H54 (cell line): ENCODE results near the gene CTIF.

ENCODE experiments used
- DNase-seq: peaks from one replicate; pipeline ENCODE4 v3.0.0; 2011; ENCODE audit warnings: low spot score, mixed read lengths; ENCODE audit not compliant: insufficient read length
- FAIRE-seq: peaks from 3 replicates; lab custom pipeline; 2011; peaks lifted over from hg19 to GRCh38; lab: Jason Lieb, UNC
- POLR2A ChIP-seq: IDR thresholded peaks from 2 replicates; pipeline ENCODE4 v1.6.1; 2011; ENCODE audit warnings: low read depth, mild to moderate bottlenecking, low read length

The CTIF gene

DNA sequence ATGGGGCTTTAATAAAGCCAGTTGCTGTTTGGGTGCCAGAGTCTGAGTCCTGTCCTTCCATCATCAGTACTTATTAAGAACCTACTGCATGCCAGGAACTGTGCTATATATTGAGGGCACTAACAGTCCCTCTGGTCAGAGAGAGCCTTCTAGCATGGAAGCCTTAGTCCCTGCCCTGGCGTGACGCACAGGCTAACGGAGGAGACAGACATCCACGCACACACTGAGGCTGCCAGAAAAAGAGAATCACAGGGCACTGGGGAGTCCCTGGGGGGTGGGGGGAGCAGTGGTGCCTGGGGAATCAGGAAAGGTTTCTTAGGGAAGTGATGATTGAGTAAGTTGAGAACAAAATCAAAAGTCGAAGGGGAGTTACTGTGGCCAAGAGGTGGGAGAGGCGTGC is 31.5 kb downstream of the CTIF start:
- no peak for FAIRE-seq

DNA sequence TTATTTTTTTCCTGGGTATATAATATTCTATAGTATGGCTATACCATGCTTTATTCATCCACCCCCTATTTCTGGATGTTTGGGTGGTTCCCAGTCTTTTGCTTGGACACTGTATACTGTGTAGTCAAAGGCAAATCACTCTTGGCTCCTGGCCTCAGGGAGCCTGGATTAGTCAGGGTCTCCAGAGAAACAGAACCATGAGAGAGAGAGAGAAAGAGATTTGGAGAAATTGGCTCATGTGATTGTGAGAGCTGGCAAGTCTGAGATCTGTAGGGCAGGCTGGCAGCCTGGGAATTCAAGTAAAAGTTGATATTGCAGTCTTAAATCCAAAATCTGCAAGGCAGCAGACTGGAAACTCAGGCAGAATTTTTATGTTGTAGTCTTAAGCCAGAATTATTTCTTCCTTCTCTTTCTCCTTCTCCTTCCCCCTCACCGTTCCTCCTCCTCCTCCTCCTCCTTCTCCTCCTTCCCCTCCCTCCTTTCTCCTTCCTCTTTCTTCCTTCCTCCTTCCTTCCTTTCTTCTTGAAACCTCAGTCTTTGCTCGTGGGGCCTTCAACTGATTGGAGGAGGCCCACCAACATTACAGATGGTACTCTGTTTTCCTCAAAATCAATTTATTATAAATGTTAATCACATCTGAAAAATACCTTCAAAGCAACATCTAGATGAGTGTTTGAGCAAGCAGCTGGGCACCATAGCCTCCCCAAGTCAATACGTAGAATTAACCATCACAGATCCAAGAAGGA is 33.0 kb downstream of the CTIF start:
- DNase-seq (no peak), FAIRE-seq (no peak)
- TF ChIP-seq POLR2A = no peak

More for the DNA sequence above, 31.5 kb downstream of the CTIF start:
- no peak for TF ChIP-seq POLR2A
- DNase-seq = no peak

DNA sequence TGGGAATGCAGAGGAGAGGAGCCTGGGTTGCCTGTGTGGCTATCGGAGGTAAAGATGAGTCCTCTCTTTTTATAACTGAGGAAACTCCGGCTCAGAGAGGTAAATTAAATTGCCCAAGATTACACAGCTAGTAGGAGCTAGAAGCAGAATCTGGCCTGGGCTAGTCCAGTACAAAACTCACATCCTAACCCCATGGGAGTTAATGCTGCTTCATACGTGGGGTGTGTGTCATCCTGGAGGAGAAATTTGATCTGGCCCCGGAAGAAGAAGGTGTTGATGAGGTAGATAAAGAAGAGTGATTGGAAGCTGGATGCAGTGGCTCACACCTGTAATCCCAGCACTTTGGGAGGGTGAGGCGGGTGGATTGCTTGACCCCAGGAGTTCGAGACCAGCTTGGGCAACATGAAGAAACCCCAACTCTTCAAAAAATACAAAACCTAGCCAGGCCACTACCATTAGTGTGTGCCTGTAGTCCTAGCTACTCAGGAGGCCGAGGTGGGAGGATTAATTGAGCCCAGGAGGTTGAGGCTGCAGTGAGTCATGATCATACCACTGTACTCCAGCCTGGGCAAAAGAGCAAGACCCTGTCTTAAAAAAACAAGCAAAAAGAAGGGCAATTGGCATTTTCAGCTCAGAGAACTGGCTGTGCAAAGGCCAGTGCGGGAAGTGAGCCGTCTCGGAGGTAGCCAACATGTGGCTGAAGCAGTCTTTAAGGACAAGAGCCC is 33.7 kb downstream of the CTIF start:
- no peak for DNase-seq
- TF ChIP-seq POLR2A = no peak
- no peak for FAIRE-seq

DNA sequence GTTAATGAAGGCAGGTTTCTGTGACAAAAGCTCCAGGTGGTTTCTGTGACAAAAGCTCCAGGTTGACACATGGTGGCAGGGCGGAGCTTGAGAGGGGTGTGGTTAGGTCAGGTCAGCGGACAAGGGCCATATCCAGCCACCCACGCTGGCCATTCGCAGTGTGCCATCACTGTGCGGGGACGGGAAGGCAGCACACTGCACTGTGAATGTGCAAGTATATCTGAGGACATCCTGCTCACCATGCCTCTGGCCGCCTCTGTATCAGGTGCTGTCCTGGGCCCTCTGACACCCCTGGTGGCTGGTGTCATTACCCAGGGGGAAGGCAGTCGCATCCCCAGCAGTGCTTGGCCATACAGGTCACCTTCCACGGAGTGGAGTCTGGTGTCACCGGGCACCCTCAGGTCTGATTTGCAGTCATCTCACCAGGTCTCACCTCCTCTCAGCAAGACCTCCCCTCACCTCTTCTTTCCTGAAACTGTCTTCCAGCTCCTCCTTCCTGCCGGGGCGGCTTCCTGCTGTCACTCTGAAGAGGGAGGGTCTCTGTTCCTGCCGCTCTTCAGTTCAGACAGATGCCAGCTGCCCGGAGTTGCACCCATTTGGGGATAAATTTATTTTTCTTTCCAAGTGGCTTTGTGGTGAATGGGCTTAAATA is 34.9 kb downstream of the CTIF start:
- no peak for TF ChIP-seq POLR2A
- FAIRE-seq (no peak), DNase-seq (no peak)

DNA sequence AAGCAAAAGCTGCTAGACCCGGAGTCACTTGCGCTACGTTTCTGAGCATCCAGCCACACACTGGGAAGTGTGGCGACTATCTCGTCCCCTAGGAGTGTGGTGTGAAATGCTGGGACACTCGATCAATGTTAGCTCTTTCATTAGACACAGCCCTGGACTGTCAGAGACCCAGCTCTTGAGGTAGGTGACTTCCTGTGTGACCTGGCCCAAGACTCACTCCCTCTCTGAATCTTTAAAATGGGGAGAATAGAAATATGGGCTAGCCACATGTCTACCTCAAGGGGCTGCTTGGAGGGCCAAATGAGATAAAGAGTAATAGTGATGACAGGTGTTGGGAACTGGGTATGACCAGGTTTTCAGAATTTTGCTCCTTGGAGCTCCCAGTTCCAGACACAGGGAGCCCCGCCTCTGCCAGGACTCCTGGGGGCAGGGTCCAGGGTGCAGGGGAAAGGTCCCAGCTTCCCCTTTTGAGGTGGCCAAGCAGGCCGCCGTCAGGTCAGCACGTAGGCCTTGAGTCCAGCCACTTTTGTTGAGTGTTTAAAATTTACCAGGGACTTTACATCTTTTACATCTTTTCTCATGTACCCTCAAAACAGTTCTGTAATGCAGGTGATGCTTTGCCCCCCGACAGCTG is 36.0 kb downstream of the CTIF start:
- FAIRE-seq = no peak
- TF ChIP-seq POLR2A = no peak

DNA sequence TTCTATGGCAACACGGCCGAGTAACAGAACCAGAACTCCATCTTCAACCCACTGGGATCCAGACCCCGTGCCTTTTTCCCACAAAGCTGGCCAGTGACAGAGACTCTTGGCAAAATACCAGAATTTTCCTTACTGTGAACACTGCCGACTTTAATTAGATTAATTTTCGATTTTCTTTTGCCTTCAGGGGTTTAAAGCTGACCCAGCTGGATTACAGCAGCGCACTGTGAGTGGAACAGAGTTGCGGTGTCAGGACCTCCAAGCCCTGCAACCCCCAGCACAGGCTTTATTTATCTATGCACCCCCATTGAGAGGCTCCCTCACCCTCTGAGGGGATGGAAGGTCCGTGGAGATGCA is 36.4 kb downstream of the CTIF start:
- FAIRE-seq = no peak
- no peak for DNase-seq
- no peak for TF ChIP-seq POLR2A

More for the DNA sequence above, 36.0 kb downstream of the CTIF start:
- DNase-seq = no peak

DNA sequence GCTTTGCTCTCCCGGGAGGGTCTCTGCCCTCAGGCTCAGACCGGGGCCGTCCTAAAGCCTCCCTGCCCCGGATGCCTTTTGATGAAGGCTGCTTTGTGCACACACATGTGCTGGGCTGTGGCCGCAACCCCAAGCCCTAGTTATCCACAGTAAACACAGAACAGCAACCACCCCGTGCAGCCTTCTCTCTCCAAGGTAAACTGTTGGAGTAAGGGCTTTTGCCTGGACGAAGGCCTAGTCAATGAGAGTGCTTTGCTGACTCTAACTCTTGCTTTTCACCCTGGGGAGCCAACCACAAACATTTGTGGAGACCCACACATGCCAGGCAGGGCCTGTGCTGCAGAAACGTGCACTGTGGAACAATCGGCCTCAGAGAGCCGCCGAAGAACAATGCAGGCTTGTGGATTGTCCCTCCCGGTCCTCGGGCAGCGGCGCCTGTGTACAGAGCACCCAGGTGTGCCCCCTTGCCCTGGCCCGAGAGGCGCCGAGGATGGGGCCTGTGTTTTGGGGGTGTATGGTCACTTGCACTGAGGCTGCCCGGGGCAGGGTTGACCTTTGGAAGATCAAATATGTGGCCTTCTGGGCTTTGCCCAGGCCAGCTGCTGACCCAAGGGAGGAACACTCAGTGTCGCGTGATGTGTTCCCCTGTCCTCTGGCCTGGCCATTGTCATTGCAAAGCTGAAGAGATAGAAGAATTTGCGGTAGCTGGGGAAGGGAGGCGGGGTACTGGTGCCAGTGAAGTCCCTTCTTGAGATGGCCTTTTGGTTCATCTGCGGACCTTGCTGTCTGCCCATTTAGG is 37.0 kb downstream of the CTIF start:
- FAIRE-seq (no peak), DNase-seq (no peak)
- TF ChIP-seq POLR2A = no peak

DNA sequence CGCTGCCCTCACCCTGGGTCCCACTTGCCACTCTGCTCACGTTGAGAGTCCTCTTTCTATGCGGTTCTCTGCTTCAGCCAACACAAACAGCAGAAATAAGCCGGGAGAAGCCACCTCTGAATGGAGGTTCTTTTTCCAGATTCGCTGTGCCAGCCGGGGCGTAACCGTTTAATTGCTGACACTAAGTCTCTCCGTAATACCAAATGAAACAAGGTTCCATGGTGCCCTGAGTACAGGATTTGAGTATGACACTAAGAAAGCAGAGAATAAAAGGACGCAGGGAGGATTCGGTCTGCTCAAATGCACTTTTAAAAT is 37.6 kb downstream of the CTIF start:
- TF ChIP-seq POLR2A = no peak
- FAIRE-seq (no peak), DNase-seq (no peak)

DNA sequence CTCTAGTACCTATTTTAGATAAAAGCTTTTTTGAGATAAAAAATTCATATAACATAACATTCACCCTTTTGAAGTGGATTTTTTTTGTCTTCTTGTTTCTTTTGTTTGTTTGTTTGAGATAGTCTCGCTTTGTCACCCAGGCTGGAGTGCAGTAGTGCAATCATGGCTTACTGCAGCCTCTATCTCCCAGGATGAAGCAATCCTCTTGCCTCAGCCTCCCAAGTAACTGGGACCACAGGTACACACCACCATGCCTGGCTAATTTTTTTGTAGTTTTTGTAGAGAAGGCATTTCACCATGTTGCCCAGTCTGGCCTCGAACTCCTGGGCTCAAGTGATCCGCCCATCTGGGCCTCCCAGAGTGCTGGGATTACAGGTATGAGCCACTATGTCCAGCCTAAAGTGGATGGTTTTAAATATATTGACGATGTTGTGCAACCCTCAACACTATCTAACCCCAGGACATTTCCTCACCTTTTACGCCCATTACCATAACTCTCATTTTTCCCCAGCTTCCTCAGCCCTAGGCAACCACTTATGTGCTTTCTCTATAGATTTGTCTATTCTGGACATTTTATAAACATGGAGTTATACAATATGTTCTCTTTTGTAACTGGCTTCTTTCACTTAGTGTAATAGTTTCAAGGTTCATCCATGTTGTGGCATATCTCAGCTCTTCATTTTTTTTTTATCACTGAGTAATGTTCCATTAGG is 38.8 kb downstream of the CTIF start:
- TF ChIP-seq POLR2A = no peak
- DNase-seq (no peak), FAIRE-seq (no peak)

DNA sequence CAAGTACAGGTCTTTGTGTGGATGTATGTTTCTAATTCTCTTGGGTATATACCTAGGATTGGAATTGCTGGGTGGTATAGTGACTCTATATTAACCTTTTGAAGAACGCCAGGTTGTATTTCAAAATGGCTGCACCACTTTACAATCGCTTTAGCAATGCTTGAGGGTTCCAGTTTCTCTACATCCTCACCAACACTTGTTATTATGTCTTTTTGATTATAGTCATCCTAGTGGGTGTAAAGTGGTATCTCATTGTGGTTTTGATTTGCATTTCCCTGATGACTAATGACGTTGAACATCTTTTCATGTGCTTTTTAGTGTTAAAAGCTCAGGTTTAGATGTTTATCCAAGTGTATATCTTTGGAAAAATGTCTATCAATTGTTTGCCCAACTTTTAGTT is 39.5 kb downstream of the CTIF start:
- TF ChIP-seq POLR2A = no peak
- DNase-seq = no peak
- FAIRE-seq = no peak

DNA sequence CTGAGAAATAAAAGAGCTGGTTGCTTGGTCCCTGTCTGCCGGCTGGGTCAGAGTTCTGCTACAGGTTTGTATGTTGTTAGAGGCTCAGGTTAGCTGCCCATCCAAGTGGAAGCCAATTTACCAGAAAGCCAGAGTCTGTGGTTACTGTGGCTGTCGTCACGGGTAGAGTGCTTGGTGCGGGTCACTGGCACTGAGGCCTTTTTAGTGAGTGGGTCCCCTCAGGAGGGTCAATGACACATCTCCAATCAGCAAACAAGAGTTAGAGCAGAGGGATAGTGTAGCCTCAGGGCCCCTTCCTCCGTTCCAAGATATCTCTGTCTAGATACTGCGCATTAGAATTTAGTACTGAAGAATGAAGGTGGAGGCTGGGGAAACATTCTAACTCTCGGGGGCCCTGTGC is 41.2 kb downstream of the CTIF start:
- no peak for FAIRE-seq
- no peak for DNase-seq
- no peak for TF ChIP-seq POLR2A

DNA sequence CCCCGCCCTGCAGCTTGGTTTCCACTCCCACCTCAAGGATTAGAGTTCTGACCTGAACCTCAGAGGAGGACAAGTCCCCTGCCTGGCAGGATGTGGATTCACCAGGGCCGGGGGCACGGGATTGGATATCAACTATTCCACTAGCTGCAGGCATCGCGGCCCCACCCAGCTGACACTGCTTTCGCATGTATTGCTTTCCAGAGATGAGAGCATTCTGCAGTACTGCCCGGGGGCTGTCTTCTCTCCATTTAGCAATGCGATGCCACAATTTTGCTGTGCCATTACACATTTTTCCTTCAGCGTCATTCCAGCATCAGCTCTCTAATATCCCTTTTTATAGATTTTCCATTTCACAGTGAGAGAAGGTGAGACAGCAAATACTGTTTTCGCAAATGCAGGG is 42.0 kb downstream of the CTIF start:
- DNase-seq = no peak
- no peak for TF ChIP-seq POLR2A
- FAIRE-seq = no peak

DNA sequence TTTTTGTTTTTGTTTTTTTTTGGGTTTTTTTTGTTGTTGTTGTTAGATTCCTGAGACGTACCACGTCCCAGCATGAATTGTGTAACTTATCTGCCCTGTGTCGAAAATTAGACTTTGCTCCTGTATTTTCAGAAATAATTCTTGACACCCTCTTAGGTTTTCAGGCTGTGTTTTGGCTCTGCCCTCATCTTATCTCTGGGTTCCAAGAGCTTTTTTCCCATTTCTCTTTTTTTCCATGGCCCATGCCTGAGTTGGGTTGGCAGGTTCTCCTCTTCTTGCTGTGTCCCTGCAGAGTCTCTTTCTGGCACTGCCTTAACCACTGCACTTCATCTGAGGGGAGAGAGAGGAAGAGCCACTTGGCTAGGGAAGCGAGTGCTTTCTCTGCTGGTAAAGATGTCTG is 42.4 kb downstream of the CTIF start:
- no peak for DNase-seq
- TF ChIP-seq POLR2A = no peak
- no peak for FAIRE-seq
